ENCODE data around the gene PRR14.
"Not testable (repeated sequence)": the region's sequence is repeated elsewhere in the genome, so short reads cannot be mapped to it uniquely, and the experiment has no call there.

The PRR14 gene

DNA sequence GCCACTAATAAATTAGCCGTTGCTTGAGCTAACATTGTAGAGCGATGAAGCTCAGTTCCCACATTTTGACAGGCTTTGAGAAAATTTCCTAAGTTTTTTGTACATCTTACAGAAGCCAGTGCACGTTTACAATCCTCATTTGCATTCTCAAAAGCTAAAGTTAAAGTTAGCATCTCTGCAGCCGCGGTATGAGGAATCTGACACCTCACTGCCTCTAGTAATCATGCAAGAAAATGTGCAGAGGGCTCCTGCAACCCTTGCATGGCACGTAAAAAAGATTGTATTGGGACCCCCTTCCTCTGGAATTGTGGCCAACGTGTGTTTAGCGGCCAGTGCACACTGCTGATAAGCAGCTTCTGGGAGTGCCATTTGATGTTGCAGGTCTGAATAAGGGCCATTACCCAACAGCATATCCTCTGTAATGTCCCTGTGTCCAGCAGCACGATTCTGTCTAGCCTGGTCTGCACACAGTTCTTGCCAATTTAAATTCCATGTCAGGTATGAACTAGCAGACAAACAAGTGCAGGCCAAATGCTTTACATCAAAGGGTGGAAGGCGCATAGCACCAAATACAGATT lies 28.2 kb upstream of the PRR14 start:
- H3K9me3 ChIP-seq (replicated peaks in 1 of 11), result peaks cover 18 to 38% (median 30%) of the 10 kb centered on the region in 11 experiments; a peak in 21 of 22 replicates
- no peak overlapping the region for H3K27ac ChIP-seq
- no peaks in the 10 kb centered on the region for H3K27me3 ChIP-seq
- H3K36me3 ChIP-seq, result no peaks in the 10 kb centered on the region
- H4K20me1 ChIP-seq, result no peaks in the 10 kb centered on the region
- TF ChIP-seq Cebpa-rat (IDR thresholded peaks at IDR 0.05), result no peak
- peaks cover 0 to 38% (median 27%) of the 10 kb centered on the region in 10 experiments; a peak in 17 of 20 replicates for H3K4me1 ChIP-seq
- H3K9ac ChIP-seq, result no peak overlapping the region
- no peak overlapping the region for H3K4me2 ChIP-seq
- no peak overlapping the region for H3K4me3 ChIP-seq

- no peak overlapping the region for H3K9ac ChIP-seq
Observed at GRCh38 chr16:30623536-30624283, 27.1 kb upstream of the PRR14 start.

DNA sequence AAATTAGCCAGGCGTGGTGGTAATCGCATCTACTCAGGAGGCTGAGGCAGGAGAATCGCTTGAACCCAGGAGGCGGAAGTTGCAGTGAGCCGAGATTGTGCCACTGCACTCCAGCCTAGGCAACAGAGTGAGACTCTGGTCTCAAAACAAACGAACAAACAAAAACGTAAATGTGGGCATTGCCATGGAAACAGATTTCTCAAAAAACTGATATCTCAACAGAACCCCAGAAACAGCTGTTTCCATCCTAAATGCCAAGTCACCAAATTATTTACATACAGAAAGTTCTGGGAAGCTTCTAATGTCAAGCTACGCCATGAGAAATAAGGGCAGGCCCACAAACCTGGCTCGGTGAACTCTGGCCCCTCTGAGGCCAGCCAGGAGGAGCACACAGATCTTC lies 24.5 kb upstream of the PRR14 start:
- Histone ChIP-seq H3K27ac (peak overlapping the region in 2 of 11 experiments; percentile 1 to 25; a peak in 1 of 22 replicates), H3K4me3 (no peak overlapping the region), H4K20me1 (no peaks in the 10 kb centered on the region), H3K27me3 (no peaks in the 10 kb centered on the region), H3K4me1 (peaks cover 0 to 23% (median 12%) of the 10 kb centered on the region in 10 experiments; a peak in 16 of 20 replicates), H3K9me3 (replicated peaks in 1 of 11) (peaks cover 4 to 20% (median 13%) of the 10 kb centered on the region in 11 experiments; a peak in 18 of 22 replicates), H3K9ac (no peak overlapping the region), H3K4me2 (peak overlapping the region in 6 of 11 experiments; percentile 9 to 43 (median 22); a peak in 5 of 22 replicates), H3K36me3 (no peaks in the 10 kb centered on the region)
- TF ChIP-seq Cebpa-rat (IDR thresholded peaks at IDR 0.05), result no peak

More at GRCh38 chr16:30623536-30624283, 27.1 kb upstream of the PRR14 start:
- no peak for TF ChIP-seq Cebpa-rat (IDR thresholded peaks at IDR 0.05)
- Histone ChIP-seq H3K4me1 (peaks cover 7 to 38% (median 24%) of the 10 kb centered on the region in 10 experiments; a peak in 19 of 20 replicates), H3K27me3 (no peaks in the 10 kb centered on the region), H4K20me1 (no peaks in the 10 kb centered on the region), H3K9me3 (replicated peaks in 1 of 11) (peaks cover 9 to 27% (median 18%) of the 10 kb centered on the region in 11 experiments; a peak in 21 of 22 replicates), H3K36me3 (no peaks in the 10 kb centered on the region), H3K27ac (no peak overlapping the region), H3K4me3 (no peak overlapping the region), H3K4me2 (no peak overlapping the region)

- TF ChIP-seq Cebpa-rat (IDR thresholded peaks at IDR 0.05), result no peak
- H4K20me1 ChIP-seq, result no peaks in the 10 kb centered on the region
- H3K27me3 ChIP-seq, result no peaks in the 10 kb centered on the region
- peaks cover 3 to 9% (median 7%) of the 10 kb centered on the region in 11 experiments; a peak in 18 of 22 replicates for H3K9me3 ChIP-seq (replicated peaks in 1 of 11)
- H3K4me3 ChIP-seq, result no peak overlapping the region
- peak overlapping the region in 2 of 11 experiments; percentile 4 to 33; a peak in 1 of 22 replicates for H3K9ac ChIP-seq
- no peaks in the 10 kb centered on the region for H3K36me3 ChIP-seq
- H3K27ac ChIP-seq, result no peak overlapping the region; a peak in 1 of 22 replicates
- H3K4me2 ChIP-seq, result peak overlapping the region in 10 of 11 experiments; percentile 2 to 72 (median 36); a peak in 13 of 22 replicates
- H3K4me1 ChIP-seq, result peaks cover 7 to 31% (median 22%) of the 10 kb centered on the region in 10 experiments
Observed at GRCh38 chr16:30628628-30629540, 21.9 kb upstream of the PRR14 start.

- H3K27me3 ChIP-seq, H3K4me2 ChIP-seq: not testable (repeated sequence)
Observed at GRCh38 chr16:30632454-30632853, 18.3 kb upstream of the PRR14 start.

DNA sequence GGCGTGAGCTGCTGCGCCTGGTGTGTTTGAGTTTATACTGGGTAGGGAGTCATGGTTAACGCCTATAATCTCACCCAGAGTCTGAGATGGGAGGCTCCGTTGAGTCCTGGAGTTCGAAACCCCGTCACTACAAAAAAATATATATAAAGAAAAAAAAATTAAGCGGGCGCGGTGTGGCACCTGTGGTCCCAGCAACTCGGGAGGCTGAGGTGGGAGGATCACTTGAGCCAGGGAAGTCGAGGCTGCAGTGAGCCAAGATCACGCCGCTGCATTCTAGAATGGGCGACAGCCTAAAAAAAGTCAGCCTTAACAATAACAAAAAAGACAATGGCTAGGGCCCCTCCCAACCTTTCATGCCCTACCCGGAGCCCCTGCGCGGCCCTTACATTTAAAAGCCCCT lies 17.2 kb upstream of the PRR14 start:
- TF ChIP-seq Cebpa-rat (IDR thresholded peaks at IDR 0.05), result no peak
- H3K9me3 ChIP-seq (replicated peaks in 1 of 11), result no peaks in the 10 kb centered on the region
- peak overlapping the region; percentile 86 to 94 (median 91) for H3K27ac ChIP-seq
- H3K4me2 ChIP-seq, result peak overlapping the region; percentile 59 to 97 (median 84)
- no peaks in the 10 kb centered on the region for H4K20me1 ChIP-seq
- H3K4me3 ChIP-seq, result peak overlapping the region; percentile 63 to 86 (median 78)
- H3K4me1 ChIP-seq, result peaks cover 27 to 43% (median 33%) of the 10 kb centered on the region in 10 experiments
- H3K9ac ChIP-seq, result peak overlapping the region; percentile 80 to 94 (median 87)
- no peaks in the 10 kb centered on the region for H3K36me3 ChIP-seq
- H3K27me3 ChIP-seq, result no peaks in the 10 kb centered on the region

More at GRCh38 chr16:30632454-30632853, 18.3 kb upstream of the PRR14 start:
- not testable (repeated sequence) for H3K4me3 ChIP-seq; H4K20me1 ChIP-seq; H3K9ac ChIP-seq; H3K27ac ChIP-seq; H3K9me3 ChIP-seq (replicated peaks in 1 of 11); H3K36me3 ChIP-seq
- H3K4me1 ChIP-seq, result peaks cover 27 to 47% (median 37%) of the 10 kb centered on the region in 10 experiments

GRCh38 chr16:30636599-30636998 lies 14.2 kb upstream of the PRR14 start:
- H3K4me1 ChIP-seq, result peaks cover 27 to 41% (median 31%) of the 10 kb centered on the region in 10 experiments
- TF ChIP-seq Cebpa-rat (IDR thresholded peaks at IDR 0.05), result no peak
- no peaks in the 10 kb centered on the region for H3K9me3 ChIP-seq (replicated peaks in 1 of 11)
- H3K27ac ChIP-seq, result peak overlapping the region in 2 of 11 experiments; percentile 24 to 29; a peak in 2 of 22 replicates
- H3K4me3 ChIP-seq, result no peak overlapping the region
- H3K27me3 ChIP-seq, result no peaks in the 10 kb centered on the region
- H3K9ac ChIP-seq, result peak overlapping the region in 6 of 11 experiments; percentile 0 to 94 (median 87); a peak in 5 of 22 replicates
- no peaks in the 10 kb centered on the region for H3K36me3 ChIP-seq
- H3K4me2 ChIP-seq, result peak overlapping the region; percentile 77 to 97 (median 91); a peak in 18 of 22 replicates
- H4K20me1 ChIP-seq, result no peaks in the 10 kb centered on the region

GRCh38 chr16:30637139-30637538 lies 13.6 kb upstream of the PRR14 start:
- H3K36me3 ChIP-seq, result not testable (repeated sequence)

More at GRCh38 chr16:30637139-30637538, 13.6 kb upstream of the PRR14 start:
- H3K9ac ChIP-seq; H3K9me3 ChIP-seq (replicated peaks in 1 of 11); H3K27ac ChIP-seq; H3K4me3 ChIP-seq; H4K20me1 ChIP-seq; H3K27me3 ChIP-seq: not testable (repeated sequence)
- Histone ChIP-seq H3K4me1 (peaks cover 27 to 41% (median 31%) of the 10 kb centered on the region in 10 experiments), H3K4me2 (peak overlapping the region in 5 of 11 experiments; percentile 81 to 97 (median 92); a peak in 4 of 22 replicates)

All from BLaER1 treated with 17β-estradiol and CSF1 and Interleukin-3, amounts not matched to agents 10 nM and 100 nM (cell line).